ENCODE results near the gene CRYZL1.
"Not testable (repeated sequence)": the region's sequence is repeated elsewhere in the genome, so short reads cannot be mapped to it uniquely, and the experiment has no call there.

CRYZL1 gene

GRCh38 chr21:33619726-33620125 is 21.8 kb downstream of the CRYZL1 start:
- DNase-seq, result peak; percentile 68

- no peak for DNase-seq
These were observed 23.1 kb downstream of the CRYZL1 start for GRCh38 chr21:33618407-33618806.

- DNase-seq, result not testable (repeated sequence)
These were observed 24.0 kb downstream of the CRYZL1 start for GRCh38 chr21:33617565-33617964.

- no peak for DNase-seq
These were observed 30.4 kb downstream of the CRYZL1 start for GRCh38 chr21:33611006-33611744.

GRCh38 chr21:33608559-33608958 is 33.0 kb downstream of the CRYZL1 start:
- DNase-seq, result no peak

- no peak for DNase-seq
These were observed 43.5 kb downstream of the CRYZL1 start for GRCh38 chr21:33598051-33598450.

- DNase-seq, result peak; percentile 89
These were observed 52.8 kb downstream of the CRYZL1 start, which contains the start of gene DONSON for GRCh38 chr21:33588485-33589335. Gene DONSON (minus strand): TSS chr21:33588684. CDS start chr21:33588641, 43 bp downstream.

- peak; percentile 13 for DNase-seq
These were observed 53.6 kb downstream of the CRYZL1 start for GRCh38 chr21:33587792-33588484.

GRCh38 chr21:33586927-33587326 is 54.6 kb downstream of the CRYZL1 start:
- no peak for DNase-seq

GRCh38 chr21:33584455-33584854 is 57.1 kb downstream of the CRYZL1 start:
- DNase-seq, result no peak

- DNase-seq, result peak; percentile 42
These were observed 62.5 kb downstream of the CRYZL1 start for GRCh38 chr21:33578959-33579542.

GRCh38 chr21:33578214-33578613 is 63.3 kb downstream of the CRYZL1 start:
- DNase-seq, result no peak

GRCh38 chr21:33576741-33577141 is 64.8 kb downstream of the CRYZL1 start:
- not testable (repeated sequence) for DNase-seq

GRCh38 chr21:33572350-33572749 is 69.2 kb downstream of the CRYZL1 start:
- DNase-seq, result no peak

GRCh38 chr21:33569991-33570390 is 71.5 kb downstream of the CRYZL1 start:
- DNase-seq, result no peak

GRCh38 chr21:33568448-33568847 is 73.1 kb downstream of the CRYZL1 start:
- DNase-seq, result no peak

GRCh38 chr21:33567914-33568313 is 73.6 kb downstream of the CRYZL1 start:
- DNase-seq, result no peak

- DNase-seq, result no peak
These were observed 75.0 kb downstream of the CRYZL1 start for GRCh38 chr21:33566514-33566913.

GRCh38 chr21:33562389-33562788 is 79.2 kb downstream of the CRYZL1 start:
- no peak for DNase-seq

GRCh38 chr21:33561373-33561772 is 80.2 kb downstream of the CRYZL1 start:
- DNase-seq, result no peak

- DNase-seq, result no peak
These were observed 80.6 kb downstream of the CRYZL1 start for GRCh38 chr21:33560965-33561364.

- DNase-seq, result no peak
These were observed 81.7 kb downstream of the CRYZL1 start for GRCh38 chr21:33559813-33560212.
